ENCODE measurements around the gene SYT8. TPM values are rescaled to one million over a fixed set of nuclear protein-coding genes. Genes with fewer than 3 reads are reported as not detected.

The SYT8 gene
- total RNA-seq, 1 donor from 2014 or later: 6.7 TPM

Small RNA genes within 50 kb of the gene (small RNA-seq; reads per million reads assigned to genes)
- gene AC051649.1 (ENCODE audit: low replicate concordance) (not detected), gene MIR4298 (ENCODE audit: low replicate concordance) (not detected)

Other genes with a start within 250 kb of the SYT8 start
- gene KRTAP5-1, start 249.7 kb upstream of the SYT8 start, total RNA-seq: 0.30 TPM
- gene KRTAP5-2, start 236.7 kb upstream of the SYT8 start, total RNA-seq: 3.1 TPM
- gene KRTAP5-3, start 226.5 kb upstream of the SYT8 start, total RNA-seq: 1.3 TPM
- gene KRTAP5-4, start 212.9 kb upstream of the SYT8 start, total RNA-seq: 0.79 TPM
- 1.5 TPM for gene KRTAP5-5, start 205.2 kb upstream of the SYT8 start, total RNA-seq
- gene KRTAP5-6, start 137.8 kb upstream of the SYT8 start, total RNA-seq: not detected
- gene IFITM10, start 84.4 kb upstream of the SYT8 start, total RNA-seq: 0.99 TPM
- 118 TPM for gene CTSD, start 71.1 kb upstream of the SYT8 start, total RNA-seq
- 322 TPM for gene TNNI2, start 4.0 kb downstream of the SYT8 start, total RNA-seq
- gene LSP1, start 18.1 kb downstream of the SYT8 start, total RNA-seq: 18.5 TPM
- gene PRR33, start 56.9 kb downstream of the SYT8 start, total RNA-seq: 0.20 TPM
- 428 TPM for gene TNNT3, start 84.7 kb downstream of the SYT8 start, total RNA-seq
- 20.5 TPM for gene MRPL23, start 112.3 kb downstream of the SYT8 start, total RNA-seq
- gene H19, start 162.9 kb downstream of the SYT8 start, total RNA-seq: 7,961 TPM